H1 (cell line): Measurements from ENCODE around the gene SETX. TPM values are rescaled to one million over a fixed set of nuclear protein-coding genes. Genes with fewer than 3 reads are reported as not detected.

Source experiments
- CTCF ChIA-PET: fragments of 300-600 bp; sonication (Branson Sonifier 250); formaldehyde crosslinking; loops from one replicate; lab custom pipeline; 2021; ENCODE audit not compliant: partially characterized antibody; lab: Charles Lee
- POLR2A ChIA-PET: fragments of 300-600 bp; sonication (Branson Sonifier 250); formaldehyde crosslinking; loops from one replicate; lab custom pipeline; 2021; ENCODE audit warnings: inconsistent platforms; ENCODE audit not compliant: partially characterized antibody; lab: Charles Lee
- DNase-seq, 2 experiments: peaks; one replicate each; pipeline versions ENCODE4 v3.0.0 to v3.0.0-alpha.2; 2010 to 2022; ENCODE audit warnings: low spot score in 2 of 2, low read depth in 1 of 2, mixed read lengths in 1 of 2
- FAIRE-seq: peaks from 2 replicates; lab custom pipeline; 2011; peaks lifted over from hg19 to GRCh38; lab: Jason Lieb, UNC
- H2AFZ ChIP-seq: 2 replicates; pipeline ENCODE4 v1.8.1; 2012; ENCODE audit warnings: low read length, inconsistent platforms
- H2AK5ac ChIP-seq: 2 replicates; pipeline ENCODE4 v1.6.1; 2013; ENCODE audit warnings: low read depth, low read length
- H2BK120ac ChIP-seq: replicated peaks from 2 replicates; pipeline ENCODE3; 2013; ENCODE audit warnings: low read depth, low read length, inconsistent platforms
- H2BK12ac ChIP-seq: 2 replicates; pipeline ENCODE4 v1.6.1; 2013; ENCODE audit warnings: low read depth, low read length
- H2BK15ac ChIP-seq: 2 replicates; pipeline ENCODE4 v1.6.1; 2013; ENCODE audit warnings: low read length
- H2BK20ac ChIP-seq: 2 replicates; pipeline ENCODE4 v1.6.1; 2013; ENCODE audit warnings: low read length
- H2BK5ac ChIP-seq: 2 replicates; pipeline ENCODE4 v1.6.1; 2013; ENCODE audit warnings: low read depth, low read length
- H3K14ac ChIP-seq: 2 replicates; pipeline ENCODE4 v1.6.1; 2013; ENCODE audit warnings: inconsistent platforms; ENCODE audit not compliant: insufficient read length
- H3K18ac ChIP-seq: 2 replicates; pipeline ENCODE4 v1.6.1; 2013; ENCODE audit warnings: low read length; ENCODE audit errors: extremely low read depth
- H3K23ac ChIP-seq: 2 replicates; pipeline ENCODE4 v1.6.1; 2013; ENCODE audit warnings: inconsistent platforms; ENCODE audit not compliant: insufficient read length
- H3K23me2 ChIP-seq: 2 replicates; pipeline ENCODE4 v1.6.1; 2013; ENCODE audit warnings: low read depth, low read length
- H3K27ac ChIP-seq: 2 replicates; pipeline ENCODE4 v1.6.1; 2011; ENCODE audit warnings: low read depth, low read length, inconsistent platforms
- H3K27me3 ChIP-seq, 4 experiments: replicated peaks in 1 of 4; 1 replicate in 1 of 4; 2 replicates in 3 of 4; pipeline versions ENCODE4 v1.6.1 to v1.8.1; 2011 to 2013; ENCODE audit warnings: low read length in 3 of 4, mild to moderate bottlenecking in 3 of 4, inconsistent platforms in 2 of 4, mixed read lengths in 2 of 4, moderate library complexity in 1 of 4; ENCODE audit not compliant: control insufficient read depth in 3 of 4, insufficient read depth in 3 of 4; ENCODE audit errors: extremely low read depth in 1 of 4
- H3K36me3 ChIP-seq, 4 experiments: 2 replicates each; pipeline versions ENCODE4 v1.6.1 to v1.8.1; 2011 to 2013; ENCODE audit warnings: mild to moderate bottlenecking in 4 of 4, low read length in 3 of 4, moderate library complexity in 2 of 4, control low read depth in 1 of 4, inconsistent platforms in 1 of 4; ENCODE audit not compliant: insufficient read depth in 4 of 4, control insufficient read depth in 2 of 4
- H3K4ac ChIP-seq: replicated peaks from 2 replicates; pipeline ENCODE3; 2013; ENCODE audit warnings: low read length, low read depth, mixed read lengths, inconsistent platforms; ENCODE audit not compliant: insufficient read length
- H3K4me1 ChIP-seq, 4 experiments: replicated peaks in 1 of 4; 1 replicate in 1 of 4; 2 replicates in 3 of 4; pipeline versions ENCODE4 v1.6.1 to v1.8.1; 2011 to 2013; ENCODE audit warnings: low read length in 3 of 4, inconsistent platforms in 2 of 4, mixed read lengths in 1 of 4; ENCODE audit not compliant: insufficient read depth in 4 of 4, control insufficient read depth in 3 of 4
- H3K4me2 ChIP-seq, 2 experiments: 2 replicates each; pipeline versions ENCODE4 v1.6.1 to v1.8.1; 2011 to 2013; ENCODE audit warnings: low read depth in 2 of 2, low read length in 2 of 2, control low read depth in 1 of 2, inconsistent platforms in 1 of 2, mild to moderate bottlenecking in 1 of 2; ENCODE audit not compliant: insufficient read depth in 1 of 2
- H3K4me3 ChIP-seq, 4 experiments: fragments of 200-600, 300-600 bp in 1 of 4; sonication (generic), shearing (Covaris generic), sonication (Bioruptor Twin) in 1 of 4; 2 replicates each; pipeline versions ENCODE4 v1.5.1 to v1.8.1; 2011 to 2016; ENCODE audit warnings: low read length in 4 of 4, low read depth in 3 of 4, control low read depth in 2 of 4, inconsistent platforms in 2 of 4, mild to moderate bottlenecking in 2 of 4, mixed read lengths in 1 of 4, moderate library complexity in 1 of 4; ENCODE audit not compliant: insufficient read depth in 2 of 4; ENCODE audit errors: extremely low read depth in 1 of 4
- H3K56ac ChIP-seq: replicated peaks from 2 replicates; pipeline ENCODE3; 2013; ENCODE audit warnings: low read depth, mild to moderate bottlenecking, mixed read lengths, low read length, inconsistent platforms; ENCODE audit not compliant: insufficient read length
- H3K79me1 ChIP-seq: 2 replicates; pipeline ENCODE4 v1.6.1; 2013; ENCODE audit warnings: low read depth, low read length, control low read depth
- H3K79me2 ChIP-seq, 2 experiments: 2 replicates each; pipeline versions ENCODE4 v1.6.1 to v1.8.1; 2012 to 2013; ENCODE audit warnings: low read length in 2 of 2, mild to moderate bottlenecking in 2 of 2, inconsistent platforms in 1 of 2; ENCODE audit not compliant: insufficient read depth in 2 of 2, control insufficient read depth in 1 of 2
- H3K9ac ChIP-seq, 4 experiments: replicated peaks in 1 of 4; 1 replicate in 1 of 4; 2 replicates in 3 of 4; pipeline versions ENCODE4 v1.6.1 to v1.8.1; 2011 to 2013; ENCODE audit warnings: low read depth in 3 of 4, low read length in 3 of 4, control low read depth in 2 of 4, mild to moderate bottlenecking in 2 of 4, moderate library complexity in 2 of 4, inconsistent platforms in 1 of 4; ENCODE audit errors: extremely low read depth in 1 of 4
- H3K9me3 ChIP-seq, 2 experiments: 2 replicates each; pipeline versions ENCODE4 v1.6.1 to v1.8.1; 2012 to 2013; ENCODE audit warnings: mild to moderate bottlenecking in 2 of 2, moderate library complexity in 2 of 2, control low read depth in 1 of 2, inconsistent platforms in 1 of 2, low read depth in 1 of 2, low read length in 1 of 2, mixed read lengths in 1 of 2; ENCODE audit not compliant: insufficient read depth in 2 of 2
- H4K20me1 ChIP-seq, 2 experiments: replicated peaks in 1 of 2; 2 replicates each; pipeline versions ENCODE3 to v1.8.1; 2011 to 2013; ENCODE audit warnings: inconsistent platforms in 2 of 2, low read length in 2 of 2, mild to moderate bottlenecking in 1 of 2; ENCODE audit not compliant: insufficient read depth in 2 of 2, control insufficient read depth in 1 of 2
- H4K5ac ChIP-seq: 2 replicates; pipeline ENCODE4 v1.6.1; 2013; ENCODE audit warnings: low read length, low read depth, mixed read lengths, inconsistent platforms; ENCODE audit not compliant: insufficient read length
- H4K8ac ChIP-seq: 2 replicates; pipeline ENCODE4 v1.8.0; 2013; ENCODE audit warnings: mild to moderate bottlenecking, moderate library complexity, low read length, inconsistent platforms; ENCODE audit not compliant: insufficient read depth; ENCODE audit errors: extremely low read depth
- H4K91ac ChIP-seq: replicated peaks from 2 replicates; pipeline ENCODE3; 2013; ENCODE audit warnings: low read length, mixed read lengths, inconsistent platforms; ENCODE audit not compliant: insufficient read length
- NRF1 ChIP-seq: IDR thresholded peaks from 2 replicates; pipeline ENCODE4 v1.6.1; 2011; ENCODE audit warnings: mild to moderate bottlenecking, low read depth, low read length, improper control_type of control experiment
- TEAD4 ChIP-seq: IDR thresholded peaks from 2 replicates; pipeline ENCODE4 v1.6.1; 2012; ENCODE audit warnings: low read depth, low read length, inconsistent platforms, mixed read lengths
- WGBS, 2 experiments: shearing (Covaris generic) in 1 of 2; methylation state at CpG; one replicate each; pipeline versions ENCODE4 v1.1.6 to v1.1.7; 2013 to 2015; ENCODE audit warnings: low lambda C conversion rate in 2 of 2, mixed read lengths in 2 of 2, inconsistent platforms in 1 of 2, low coverage in 1 of 2, missing lambda C conversion rate in 1 of 2; ENCODE audit not compliant: insufficient replicate concordance in 2 of 2, insufficient coverage in 1 of 2, insufficient read length in 1 of 2; ENCODE audit errors: extremely low coverage in 1 of 2, missing lambda C conversion rate in 1 of 2; 5-methylcytosine and 5-hydroxymethylcytosine counted together
- polyA plus RNA-seq, 7 experiments: library from polyadenylated mRNA; depleted of rRNA in 3 of 7; stranded (reverse) in 5 of 7; unstranded in 2 of 7; fragments of >200 nt in 5 of 7; fragments of 200-250 nt in 2 of 7; gene quantifications; 1 replicate in 5 of 7; 2 replicates in 1 of 7; 4 replicates in 1 of 7; pipeline versions ENCODE4 v1.2.1 to v1.2.3, GENCODE V29; 2011 to 2013; ENCODE audit warnings: missing spikeins in 2 of 7, mixed read lengths in 2 of 7
- total RNA-seq: library from RNA; stranded (reverse); fragmentation: NEBNext Ultra II Directional; extraction: Animal tissue kit (Norgen Biotek cat#: 25700); gene quantifications from 2 replicates; pipeline ENCODE4 v1.2.1, GENCODE V29; 2021

SETX gene
- total and polyA plus RNA-seq, 2 of the 8 experiments (the other 6 are each of a cell fraction or from before 2014, with no cell fraction given), result 15.1 to 37.9 TPM

GRCh38 chr9:132319421-132320110 lies 35.2 kb downstream of the SETX start:
- Histone ChIP-seq H3K18ac (no peak overlapping the region), H4K5ac (no peak overlapping the region), H2BK120ac (no peak overlapping the region), H3K23me2 (no peaks in the 10 kb centered on the region; the same call in 1 of the 2 replicates), H3K79me2 (peaks cover 0 to 35% of the 10 kb centered on the region in 2 experiments; a peak in 2 of 4 replicates), H3K4ac (no peak overlapping the region), H3K27ac (no peak overlapping the region), H3K4me2 (peak overlapping the region; percentile 5 to 46; a peak in 2 of 4 replicates)
- CTCF ChIA-PET, result no interaction called here
- no peak for DNase-seq
- TF ChIP-seq NRF1 (no peak), TEAD4 (peak; percentile 94)
- TF ChIP-seq, all 59 proteins: peak for 1
- H2AK5ac ChIP-seq, result no peak overlapping the region
- peaks cover 2 to 4% of the 10 kb centered on the region in 2 experiments for H4K20me1 ChIP-seq
- no peak overlapping the region for H3K9ac ChIP-seq
- no peak overlapping the region for H2BK5ac ChIP-seq
- no peak overlapping the region for H3K14ac ChIP-seq
- H3K4me3 ChIP-seq, result peak overlapping the region in 1 of 4 experiments; percentile 10; a peak in 1 of 8 replicates
- H2BK15ac ChIP-seq, result no peak overlapping the region
- no peak overlapping the region for H2BK20ac ChIP-seq
- no peaks in the 10 kb centered on the region for H3K27me3 ChIP-seq
- H3K23ac ChIP-seq, result no peak overlapping the region
- no peak overlapping the region for H4K91ac ChIP-seq
- no peak overlapping the region for H2AFZ ChIP-seq
- H3K36me3 ChIP-seq, result peaks cover 0 to 25% (median 7%) of the 10 kb centered on the region in 4 experiments; a peak in 4 of 8 replicates
- 77% methylated on average over 4 of the region's 4 CpGs; no CpG with 5 or more reads in 1 of the 2 experiments for WGBS, 2 experiments
- POLR2A ChIA-PET, result interaction anchor here (0.6 to 1.8 kb wide), 4 partner anchors 17 to 77 kb away, joined by 3 to 5 read pairs (median 3); partner anchors contain the start of gene SETX
- peaks cover 3 to 5% (median 4%) of the 10 kb centered on the region in 4 experiments; a peak in 6 of 7 replicates for H3K4me1 ChIP-seq
- no peaks in the 10 kb centered on the region for H3K79me1 ChIP-seq
- no peak for FAIRE-seq
- no peak overlapping the region for H3K56ac ChIP-seq
- no peaks in the 10 kb centered on the region for H3K9me3 ChIP-seq
- no peak overlapping the region for H4K8ac ChIP-seq
- no peak overlapping the region for H2BK12ac ChIP-seq
